ENCODE results near the gene PARD3B. TPM values are rescaled to one million over a fixed set of nuclear protein-coding genes. Genes with fewer than 3 reads are reported as not detected.

The PARD3B gene
- total RNA-seq, 1 experiment from 2014 or later, result 7.6 TPM

DNA sequence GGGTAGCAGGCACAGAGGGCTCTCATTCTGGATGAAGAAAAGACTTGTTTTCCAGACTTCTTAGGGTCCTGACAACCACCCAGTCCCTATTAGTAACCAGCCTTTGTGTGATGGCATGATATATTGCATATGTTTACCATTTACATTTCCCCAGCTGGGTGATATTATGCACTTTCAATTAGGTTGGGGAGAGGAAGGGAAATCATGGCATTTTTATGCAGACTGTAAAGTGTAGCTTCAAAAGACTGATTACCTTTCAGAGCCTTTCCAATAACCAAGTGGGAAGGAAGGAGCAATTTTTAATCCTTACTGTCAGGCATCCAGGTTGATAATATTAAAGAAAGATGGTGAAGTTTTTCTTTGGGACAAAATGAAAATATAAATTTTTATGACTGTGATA is 896.2 kb downstream of the PARD3B start:
- no peak overlapping the region for H3K27ac ChIP-seq (ENCODE audit: low read depth, low read length, poor library complexity, severe bottlenecking)
- no peaks in the 10 kb centered on the region for H3K9me3 ChIP-seq (ENCODE audit: low read depth, low read length, poor library complexity, severe bottlenecking)
- no peak for DNase-seq (ENCODE audit: low spot score)
- intact Hi-C loops (cut with micrococcal nuclease; ENCODE audit: unreplicated experiment), result no loop called here
- ChIA-PET CTCF (no interaction called here), POLR2A (ENCODE audit: low non-redundant PET) (no interaction called here)
- no peaks in the 10 kb centered on the region for H3K27me3 ChIP-seq (replicated peaks; ENCODE audit: insufficient read depth, low read depth, low read length, poor library complexity)
- TF ChIP-seq, protein P1, sequence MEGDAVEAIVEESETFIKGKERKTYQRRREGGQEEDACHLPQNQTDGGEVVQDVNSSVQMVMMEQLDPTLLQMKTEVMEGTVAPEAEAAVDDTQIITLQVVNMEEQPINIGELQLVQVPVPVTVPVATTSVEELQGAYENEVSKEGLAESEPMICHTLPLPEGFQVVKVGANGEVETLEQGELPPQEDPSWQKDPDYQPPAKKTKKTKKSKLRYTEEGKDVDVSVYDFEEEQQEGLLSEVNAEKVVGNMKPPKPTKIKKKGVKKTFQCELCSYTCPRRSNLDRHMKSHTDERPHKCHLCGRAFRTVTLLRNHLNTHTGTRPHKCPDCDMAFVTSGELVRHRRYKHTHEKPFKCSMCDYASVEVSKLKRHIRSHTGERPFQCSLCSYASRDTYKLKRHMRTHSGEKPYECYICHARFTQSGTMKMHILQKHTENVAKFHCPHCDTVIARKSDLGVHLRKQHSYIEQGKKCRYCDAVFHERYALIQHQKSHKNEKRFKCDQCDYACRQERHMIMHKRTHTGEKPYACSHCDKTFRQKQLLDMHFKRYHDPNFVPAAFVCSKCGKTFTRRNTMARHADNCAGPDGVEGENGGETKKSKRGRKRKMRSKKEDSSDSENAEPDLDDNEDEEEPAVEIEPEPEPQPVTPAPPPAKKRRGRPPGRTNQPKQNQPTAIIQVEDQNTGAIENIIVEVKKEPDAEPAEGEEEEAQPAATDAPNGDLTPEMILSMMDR (conservative IDR thresholded peaks at IDR 0.05; ENCODE audit: low read depth, low read length), result no peak
- TF ChIP-seq EZH2 (IDR thresholded peaks at IDR 0.05; ENCODE audit: borderline replicate concordance, low read depth, low read length, poor library complexity, severe bottlenecking), result no peak
- H3K4me1 ChIP-seq (ENCODE audit: insufficient read depth, low read length, poor library complexity, severe bottlenecking), result no peaks in the 10 kb centered on the region
- no peaks in the 10 kb centered on the region for H3K36me3 ChIP-seq (ENCODE audit: insufficient read depth, low read length, poor library complexity, severe bottlenecking)
- no TSS peak for BruUV-seq (replicated peaks)
- no peak overlapping the region for H3K4me3 ChIP-seq (ENCODE audit: low read depth, low read length, poor library complexity, severe bottlenecking)

DNA sequence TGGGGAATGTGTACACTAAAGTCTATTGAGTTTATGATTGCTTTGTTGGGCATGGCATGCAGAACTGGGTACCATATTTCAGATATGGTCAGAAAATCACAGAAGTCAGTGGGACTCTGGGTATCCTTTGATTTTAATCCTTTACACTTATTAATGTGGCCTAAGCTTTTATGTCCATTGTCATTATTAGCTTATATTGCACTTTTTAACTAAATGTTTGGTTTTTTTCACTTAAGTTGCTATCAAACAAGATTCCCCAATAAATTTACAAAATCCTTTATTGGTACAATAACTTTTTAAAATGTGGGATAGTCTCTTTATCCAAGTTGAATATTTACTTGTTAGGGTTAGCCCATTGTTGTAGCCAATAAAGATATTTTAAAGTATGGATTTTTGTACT is 902.9 kb downstream of the PARD3B start:
- no peak for TF ChIP-seq EZH2 (IDR thresholded peaks at IDR 0.05; ENCODE audit: borderline replicate concordance, low read depth, low read length, poor library complexity, severe bottlenecking)
- TF ChIP-seq, protein P1 (conservative IDR thresholded peaks at IDR 0.05; ENCODE audit: low read depth, low read length), result no peak
- no peaks in the 10 kb centered on the region for H3K36me3 ChIP-seq (ENCODE audit: insufficient read depth, low read length, poor library complexity, severe bottlenecking)
- BruUV-seq (replicated peaks), result no TSS peak
- H3K27ac ChIP-seq (ENCODE audit: low read depth, low read length, poor library complexity, severe bottlenecking), result no peak overlapping the region
- no peaks in the 10 kb centered on the region for H3K9me3 ChIP-seq (ENCODE audit: low read depth, low read length, poor library complexity, severe bottlenecking)
- POLR2A ChIA-PET (ENCODE audit: low non-redundant PET), result no interaction called here
- no peak for DNase-seq (ENCODE audit: low spot score)
- H3K4me1 ChIP-seq (ENCODE audit: insufficient read depth, low read length, poor library complexity, severe bottlenecking), result no peaks in the 10 kb centered on the region
- intact Hi-C loops (cut with micrococcal nuclease; ENCODE audit: unreplicated experiment), result no loop called here
- CTCF ChIA-PET, result no interaction called here
- H3K4me3 ChIP-seq (ENCODE audit: low read depth, low read length, poor library complexity, severe bottlenecking), result no peak overlapping the region
- no peaks in the 10 kb centered on the region for H3K27me3 ChIP-seq (replicated peaks; ENCODE audit: insufficient read depth, low read depth, low read length, poor library complexity)

DNA sequence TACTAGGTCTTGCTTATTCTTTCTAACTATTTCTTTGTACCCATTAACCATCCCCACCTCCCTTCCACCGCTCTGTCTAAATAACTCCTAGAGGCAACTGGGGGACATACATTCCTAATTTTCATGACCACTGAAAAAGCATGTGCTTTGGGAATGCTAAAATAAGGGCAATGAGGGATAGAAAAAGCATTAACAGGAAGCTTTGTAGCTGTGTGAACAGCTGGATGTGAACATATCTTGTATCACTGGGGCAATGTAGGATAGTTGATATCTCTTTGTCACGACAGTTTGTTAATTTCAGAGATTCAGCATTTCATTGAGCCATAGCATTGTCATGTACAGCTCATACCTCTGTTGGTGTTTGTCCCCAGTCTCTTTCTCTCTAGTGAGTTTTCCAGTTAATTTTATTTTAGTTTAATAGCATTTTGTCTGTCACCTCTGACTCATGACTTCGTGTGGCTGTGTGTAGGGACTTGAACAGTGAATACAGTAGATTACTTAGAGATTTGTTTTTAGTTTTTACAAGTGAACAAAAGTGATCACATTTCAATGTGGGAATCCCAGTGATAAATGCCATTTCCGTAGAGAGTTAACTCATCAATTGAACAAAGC is 906.7 kb downstream of the PARD3B start:
- POLR2A ChIA-PET (ENCODE audit: low non-redundant PET), result no interaction called here
- Histone ChIP-seq H3K9me3 (ENCODE audit: low read depth, low read length, poor library complexity, severe bottlenecking) (no peaks in the 10 kb centered on the region), H3K36me3 (ENCODE audit: insufficient read depth, low read length, poor library complexity, severe bottlenecking) (no peaks in the 10 kb centered on the region), H3K27me3 (replicated peaks; ENCODE audit: insufficient read depth, low read depth, low read length, poor library complexity) (no peaks in the 10 kb centered on the region), H3K27ac (ENCODE audit: low read depth, low read length, poor library complexity, severe bottlenecking) (no peak overlapping the region), H3K4me1 (ENCODE audit: insufficient read depth, low read length, poor library complexity, severe bottlenecking) (no peaks in the 10 kb centered on the region), H3K4me3 (ENCODE audit: low read depth, low read length, poor library complexity, severe bottlenecking) (no peak overlapping the region)
- CTCF ChIA-PET, result no interaction called here
- no peak for TF ChIP-seq EZH2 (IDR thresholded peaks at IDR 0.05; ENCODE audit: borderline replicate concordance, low read depth, low read length, poor library complexity, severe bottlenecking)
- TF ChIP-seq, protein P1 (conservative IDR thresholded peaks at IDR 0.05; ENCODE audit: low read depth, low read length), result no peak
- intact Hi-C loops (cut with micrococcal nuclease; ENCODE audit: unreplicated experiment), result no loop called here
- no TSS peak for BruUV-seq (replicated peaks)
- DNase-seq (ENCODE audit: low spot score), result no peak

All from A673 (cell line).